Subcutaneous adipose tissue (tissue), 4 donors: ENCODE data around the gene IQSEC1. TPM values are rescaled to one million over a fixed set of nuclear protein-coding genes. Genes with fewer than 3 reads are reported as not detected.

Source experiments
- CTCF ChIP-seq: fragments of 450-650 bp; IDR thresholded peaks from one replicate; pipeline ENCODE4 v1.5.1; 2016; ENCODE audit warnings: low read depth, mild to moderate bottlenecking, control low read depth, antibody characterized with exemption, moderate library complexity
- total RNA-seq, 4 donors: library from RNA; depleted of rRNA; stranded (reverse); fragments of >200 nt; gene quantifications; one replicate each; pipeline ENCODE4 v1.1.0, GENCODE V29; 2016

IQSEC1 gene
- total RNA-seq, 4 donors from 2014 or later = 44.3 to 99.1 (median 51.8) TPM

GRCh38 chr3:12910356-12911099, 162.7 kb downstream of the IQSEC1 start:
- TF ChIP-seq CTCF = no peak

GRCh38 chr3:12909710-12910109, 163.5 kb downstream of the IQSEC1 start:
- TF ChIP-seq CTCF = no peak

- no peak for TF ChIP-seq CTCF
Measured at GRCh38 chr3:12908859-12909258, 164.4 kb downstream of the IQSEC1 start.

- TF ChIP-seq CTCF = no peak
Measured at GRCh38 chr3:12908136-12908730, 165.0 kb downstream of the IQSEC1 start.

GRCh38 chr3:12907729-12908128, 165.5 kb downstream of the IQSEC1 start:
- TF ChIP-seq CTCF = no peak

GRCh38 chr3:12907296-12907695, 165.9 kb downstream of the IQSEC1 start:
- no peak for TF ChIP-seq CTCF

- no peak for TF ChIP-seq CTCF
Measured at GRCh38 chr3:12906916-12907290, 166.3 kb downstream of the IQSEC1 start.
